H9 (cell line): ENCODE results near the gene BBOX1. TPM values are rescaled to one million over a fixed set of nuclear protein-coding genes. Genes with fewer than 3 reads are reported as not detected.

Experiments
- DNase-seq: peaks from one replicate; pipeline ENCODE4 v3.0.0-alpha.2; 2017
- H2AFZ ChIP-seq: one replicate; pipeline ENCODE4 v1.6.1; 2013; ENCODE audit warnings: mild to moderate bottlenecking, low read length, control low read depth, moderate library complexity
- H2AK5ac ChIP-seq: 2 replicates; pipeline ENCODE4 v1.6.1; 2013; ENCODE audit warnings: low read length, control low read depth, mixed read lengths; ENCODE audit not compliant: insufficient read length
- H2BK120ac ChIP-seq: one replicate; pipeline ENCODE4 v1.6.1; 2013; ENCODE audit warnings: low read depth, mild to moderate bottlenecking, low read length, control low read depth, inconsistent platforms; ENCODE audit not compliant: poor library complexity, severe bottlenecking
- H2BK12ac ChIP-seq: 2 replicates; pipeline ENCODE4 v1.6.1; 2013; ENCODE audit warnings: low read length, control low read depth, mixed read lengths, low read depth; ENCODE audit not compliant: insufficient read length
- H2BK15ac ChIP-seq: 2 replicates; pipeline ENCODE4 v1.6.1; 2013; ENCODE audit warnings: low read depth, low read length, control low read depth
- H2BK20ac ChIP-seq: one replicate; pipeline ENCODE4 v1.6.1; 2013; ENCODE audit warnings: low read depth, mild to moderate bottlenecking, low read length, control low read depth, inconsistent platforms; ENCODE audit not compliant: poor library complexity, severe bottlenecking
- H2BK5ac ChIP-seq: 2 replicates; pipeline ENCODE4 v1.6.1; 2013; ENCODE audit warnings: low read length, control low read depth, mixed read lengths; ENCODE audit not compliant: insufficient read length
- H3K14ac ChIP-seq: 2 replicates; pipeline ENCODE4 v1.6.1; 2013; ENCODE audit warnings: low read length, control low read depth; ENCODE audit not compliant: insufficient read depth
- H3K18ac ChIP-seq: 2 replicates; pipeline ENCODE4 v1.6.1; 2013; ENCODE audit warnings: low read depth, mild to moderate bottlenecking, mixed read lengths, low read length, control low read depth; ENCODE audit not compliant: insufficient read length
- H3K23ac ChIP-seq: 2 replicates; pipeline ENCODE4 v1.6.1; 2013; ENCODE audit warnings: low read length, control low read depth, mixed read lengths, low read depth; ENCODE audit not compliant: insufficient read length
- H3K23me2 ChIP-seq: 2 replicates; pipeline ENCODE4 v1.6.1; 2013; ENCODE audit warnings: low read depth, mild to moderate bottlenecking, mixed read lengths, low read length, control low read depth; ENCODE audit not compliant: insufficient read length, poor library complexity, severe bottlenecking
- H3K27ac ChIP-seq: 2 replicates; pipeline ENCODE4 v1.5.1; 2013; ENCODE audit warnings: low read length, control low read depth, mixed read lengths, low read depth; ENCODE audit not compliant: insufficient read length
- H3K27me3 ChIP-seq: 2 replicates; pipeline ENCODE4 v1.6.1; 2013; ENCODE audit warnings: low read length, control low read depth, inconsistent platforms; ENCODE audit not compliant: insufficient read depth
- H3K4ac ChIP-seq: 2 replicates; pipeline ENCODE4 v1.6.1; 2013; ENCODE audit warnings: low read depth, mild to moderate bottlenecking, control low read depth, inconsistent platforms, low read length, moderate library complexity
- H3K4me1 ChIP-seq: 2 replicates; pipeline ENCODE4 v1.6.1; 2013; ENCODE audit warnings: low read length, control low read depth, inconsistent platforms; ENCODE audit not compliant: insufficient read depth
- H3K4me2 ChIP-seq: 2 replicates; pipeline ENCODE4 v1.6.1; 2013; ENCODE audit warnings: low read length, control low read depth, mixed read lengths; ENCODE audit not compliant: insufficient read length, insufficient read depth
- H3K56ac ChIP-seq: 2 replicates; pipeline ENCODE4 v1.6.1; 2013; ENCODE audit warnings: low read depth, mild to moderate bottlenecking, mixed read lengths, low read length, control low read depth; ENCODE audit not compliant: insufficient read length
- H3K79me1 ChIP-seq: 2 replicates; pipeline ENCODE4 v1.6.1; 2013; ENCODE audit warnings: low read depth, mild to moderate bottlenecking, moderate library complexity, low read length, control low read depth, inconsistent platforms; ENCODE audit not compliant: insufficient read depth, poor library complexity, severe bottlenecking
- H3K79me2 ChIP-seq: 2 replicates; pipeline ENCODE4 v1.6.1; 2013; ENCODE audit warnings: low read length, control low read depth, inconsistent platforms; ENCODE audit not compliant: insufficient read depth
- H3K9ac ChIP-seq: 2 replicates; pipeline ENCODE4 v1.6.1; 2013; ENCODE audit warnings: low read length, control low read depth, mixed read lengths; ENCODE audit not compliant: insufficient read length; ENCODE audit errors: extremely low read depth
- H3K9me3 ChIP-seq: one replicate; pipeline ENCODE4 v1.6.1; 2013; ENCODE audit warnings: low read depth, low read length, inconsistent platforms; ENCODE audit not compliant: control insufficient read depth
- H3T11ph ChIP-seq: one replicate; pipeline ENCODE4 v1.6.1; 2013; ENCODE audit warnings: mild to moderate bottlenecking, low read length, control low read depth, inconsistent platforms
- H4K20me1 ChIP-seq: one replicate; pipeline ENCODE4 v1.6.1; 2013; ENCODE audit not compliant: control insufficient read depth, insufficient read length, insufficient read depth
- H4K5ac ChIP-seq: 2 replicates; pipeline ENCODE4 v1.6.1; 2013; ENCODE audit warnings: low read depth, mild to moderate bottlenecking, mixed read lengths, low read length, control low read depth; ENCODE audit not compliant: insufficient read length
- H4K8ac ChIP-seq: replicated peaks from 2 replicates; pipeline ENCODE4 v1.6.1; 2013; ENCODE audit warnings: low read length, control low read depth, mixed read lengths, low read depth; ENCODE audit not compliant: insufficient read length
- H4K91ac ChIP-seq: 2 replicates; pipeline ENCODE4 v1.6.1; 2013; ENCODE audit warnings: low read depth, mild to moderate bottlenecking, moderate library complexity, mixed read lengths, low read length, control low read depth; ENCODE audit not compliant: insufficient read length
- H3K27ac Mint-ChIP-seq, 3 experiments: 2 replicates in 2 of 3; 3 replicates in 1 of 3; pipeline ENCODE4 v1.8.0; 2020 to 2021; ENCODE audit warnings: mixed read lengths in 3 of 3, mild to moderate bottlenecking in 1 of 3, moderate library complexity in 1 of 3
- H3K27me3 Mint-ChIP-seq: 2 replicates; pipeline ENCODE4 v1.8.0; 2021; ENCODE audit warnings: low read depth, mild to moderate bottlenecking, moderate library complexity, mixed read lengths
- H3K36me3 Mint-ChIP-seq, 3 experiments: 2 replicates in 2 of 3; 3 replicates in 1 of 3; pipeline ENCODE4 v1.8.0; 2020 to 2021; ENCODE audit warnings: low read depth in 3 of 3, mixed read lengths in 3 of 3; ENCODE audit not compliant: insufficient read depth in 1 of 3
- H3K4me1 Mint-ChIP-seq, 2 experiments: 2 replicates each; pipeline ENCODE4 v1.8.0; 2020; ENCODE audit warnings: mixed read lengths in 2 of 2
- H3K4me3 Mint-ChIP-seq, 2 experiments: 2 replicates in 1 of 2; 3 replicates in 1 of 2; pipeline ENCODE4 v1.8.0; 2020 to 2021; ENCODE audit warnings: mild to moderate bottlenecking in 2 of 2, mixed read lengths in 2 of 2, moderate library complexity in 1 of 2
- H3K9me3 Mint-ChIP-seq, 2 experiments: 2 replicates in 1 of 2; 3 replicates in 1 of 2; pipeline ENCODE4 v1.8.0; 2020; ENCODE audit warnings: mild to moderate bottlenecking in 2 of 2, mixed read lengths in 2 of 2, moderate library complexity in 1 of 2
- CTCF ChIP-seq: fragments of 200-600 bp; sonication (generic); conservative IDR thresholded peaks from 3 replicates; pipeline ENCODE4 v1.8.0; 2021; ENCODE audit warnings: antibody characterized with exemption, mild to moderate bottlenecking
- WGBS: extraction: QIAGEN DNeasy Blood & Tissue Kit; methylation state at CpG from one replicate; pipeline ENCODE4 v1.1.7; 2013; ENCODE audit warnings: missing lambda C conversion rate, low lambda C conversion rate, mixed read lengths; ENCODE audit not compliant: insufficient read length; ENCODE audit errors: extremely low coverage; 5-methylcytosine and 5-hydroxymethylcytosine counted together
- total RNA-seq: library from RNA; stranded (reverse); gene quantifications from 2 replicates; pipeline ENCODE4 v1.2.1, GENCODE V29; 2021

The BBOX1 gene
- total RNA-seq, 1 experiment from 2014 or later = not detected

- H2BK20ac ChIP-seq = no peak overlapping the region
- H3K23ac ChIP-seq = no peak overlapping the region
- H3K4me1 Mint-ChIP-seq = peaks cover 8 to 9% of the 10 kb centered on the region in 2 experiments
- no peak for TF ChIP-seq CTCF
- no peak overlapping the region for H3K27ac ChIP-seq
- peaks cover 17% of the 10 kb centered on the region for H3K27me3 Mint-ChIP-seq
- H4K91ac ChIP-seq = no peak overlapping the region
- H2AFZ ChIP-seq = no peak overlapping the region
- no peak overlapping the region for H2AK5ac ChIP-seq
- H4K20me1 ChIP-seq = peaks cover 3% of the 10 kb centered on the region
- no peak overlapping the region for H2BK12ac ChIP-seq
- H3K27ac Mint-ChIP-seq = no peak overlapping the region
- H3K4me1 ChIP-seq = no peaks in the 10 kb centered on the region
- H3K56ac ChIP-seq = no peak overlapping the region
- H3K36me3 Mint-ChIP-seq = no peaks in the 10 kb centered on the region
- no peak overlapping the region for H3K14ac ChIP-seq
- WGBS = no CpG with 5 or more reads among the region's 1 CpG
- H3T11ph ChIP-seq = no peak overlapping the region
- no peak overlapping the region for H2BK15ac ChIP-seq
- H2BK5ac ChIP-seq = no peak overlapping the region
- H3K79me1 ChIP-seq = no peaks in the 10 kb centered on the region
- no peak overlapping the region for H3K9ac ChIP-seq
- H3K4me3 Mint-ChIP-seq = no peak overlapping the region
- H3K4me2 ChIP-seq = no peak overlapping the region
- H4K5ac ChIP-seq = no peak overlapping the region
- no peaks in the 10 kb centered on the region for H3K23me2 ChIP-seq
- H4K8ac ChIP-seq = no peak overlapping the region
- H3K79me2 ChIP-seq = no peaks in the 10 kb centered on the region
- no peak overlapping the region for H3K4ac ChIP-seq
- H3K9me3 Mint-ChIP-seq = no peaks in the 10 kb centered on the region
- H3K18ac ChIP-seq = no peak overlapping the region
- H2BK120ac ChIP-seq = no peak overlapping the region
- DNase-seq = no peak
- no peaks in the 10 kb centered on the region for H3K27me3 ChIP-seq
- no peaks in the 10 kb centered on the region for H3K9me3 ChIP-seq
Measured at GRCh38 chr11:26992031-26992541, 48.5 kb upstream of the BBOX1 start.
